ENCODE measurements around the gene ORC2.

ORC2 gene

DNA sequence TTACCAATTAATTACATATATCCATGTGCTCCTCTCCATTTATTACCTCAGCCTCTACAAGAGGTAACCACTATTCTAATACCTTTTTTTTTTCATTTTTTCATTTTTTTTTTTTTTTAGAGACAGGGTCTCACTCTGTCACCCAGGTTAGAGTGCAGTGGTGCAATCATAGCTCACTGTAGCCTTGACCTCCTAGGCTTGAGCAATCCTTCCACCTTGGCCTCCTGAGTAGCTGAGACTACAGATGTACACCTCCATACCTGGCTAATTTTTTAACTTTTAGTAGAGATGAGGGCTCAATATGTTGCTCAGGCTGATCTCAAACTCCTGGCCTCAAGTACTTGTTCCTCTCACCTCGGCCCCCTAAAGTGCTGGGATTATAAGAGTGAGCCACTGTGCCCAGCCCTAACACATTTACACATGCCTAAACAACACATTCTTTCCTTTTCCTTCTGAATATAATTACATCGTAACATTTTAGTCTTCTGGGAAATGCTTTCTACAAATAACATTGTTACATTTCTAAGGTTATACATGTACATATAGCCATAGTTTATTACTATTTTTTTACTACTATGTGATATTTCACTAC, 85.1 kb downstream of the ORC2 start:
- TF ChIP-seq, protein P1, sequence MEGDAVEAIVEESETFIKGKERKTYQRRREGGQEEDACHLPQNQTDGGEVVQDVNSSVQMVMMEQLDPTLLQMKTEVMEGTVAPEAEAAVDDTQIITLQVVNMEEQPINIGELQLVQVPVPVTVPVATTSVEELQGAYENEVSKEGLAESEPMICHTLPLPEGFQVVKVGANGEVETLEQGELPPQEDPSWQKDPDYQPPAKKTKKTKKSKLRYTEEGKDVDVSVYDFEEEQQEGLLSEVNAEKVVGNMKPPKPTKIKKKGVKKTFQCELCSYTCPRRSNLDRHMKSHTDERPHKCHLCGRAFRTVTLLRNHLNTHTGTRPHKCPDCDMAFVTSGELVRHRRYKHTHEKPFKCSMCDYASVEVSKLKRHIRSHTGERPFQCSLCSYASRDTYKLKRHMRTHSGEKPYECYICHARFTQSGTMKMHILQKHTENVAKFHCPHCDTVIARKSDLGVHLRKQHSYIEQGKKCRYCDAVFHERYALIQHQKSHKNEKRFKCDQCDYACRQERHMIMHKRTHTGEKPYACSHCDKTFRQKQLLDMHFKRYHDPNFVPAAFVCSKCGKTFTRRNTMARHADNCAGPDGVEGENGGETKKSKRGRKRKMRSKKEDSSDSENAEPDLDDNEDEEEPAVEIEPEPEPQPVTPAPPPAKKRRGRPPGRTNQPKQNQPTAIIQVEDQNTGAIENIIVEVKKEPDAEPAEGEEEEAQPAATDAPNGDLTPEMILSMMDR (IDR thresholded peaks at IDR 0.05; ENCODE audit: low read depth, low read length, missing control alignments): no peak
- in situ Hi-C loops (cut with HindIII; ENCODE audit: low pct_ligation_motif_present, low sequenced_read_pairs): no loop called here
- Histone ChIP-seq H3K27me3 (replicated peaks) (no peaks in the 10 kb centered on the region), H3K36me3 (replicated peaks) (peaks cover 41% of the 10 kb centered on the region), H3K27ac (no peak overlapping the region), H3K4me3 (ENCODE audit: low read depth, low read length) (no peak overlapping the region)
- DNase-seq: no peak

DNA sequence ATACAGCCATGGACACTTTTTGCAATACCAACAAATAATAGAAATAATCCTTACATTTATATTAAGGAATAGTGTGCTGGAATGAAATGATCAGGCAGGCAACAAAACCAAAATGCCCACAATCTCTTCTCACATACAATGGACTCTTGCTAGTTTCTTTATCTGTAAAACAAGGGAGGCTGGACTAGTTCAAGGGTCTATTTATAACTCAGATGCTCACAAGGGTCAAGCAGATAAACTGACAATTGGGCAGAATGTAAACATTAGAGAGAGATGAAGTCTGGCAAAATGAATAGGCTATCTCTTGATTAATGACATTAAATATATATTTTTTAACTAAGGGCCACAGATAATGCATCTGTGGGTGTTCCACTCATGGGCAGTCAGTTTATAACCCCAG, 86.0 kb downstream of the ORC2 start:
- Histone ChIP-seq H3K27me3 (replicated peaks) (no peaks in the 10 kb centered on the region), H3K27ac (no peak overlapping the region), H3K36me3 (replicated peaks) (peaks cover 41% of the 10 kb centered on the region), H3K4me3 (ENCODE audit: low read depth, low read length) (no peak overlapping the region)
- in situ Hi-C loops (cut with HindIII; ENCODE audit: low pct_ligation_motif_present, low sequenced_read_pairs): no loop called here
- DNase-seq: no peak
- TF ChIP-seq, protein P1 (IDR thresholded peaks at IDR 0.05; ENCODE audit: low read depth, low read length, missing control alignments): no peak

DNA sequence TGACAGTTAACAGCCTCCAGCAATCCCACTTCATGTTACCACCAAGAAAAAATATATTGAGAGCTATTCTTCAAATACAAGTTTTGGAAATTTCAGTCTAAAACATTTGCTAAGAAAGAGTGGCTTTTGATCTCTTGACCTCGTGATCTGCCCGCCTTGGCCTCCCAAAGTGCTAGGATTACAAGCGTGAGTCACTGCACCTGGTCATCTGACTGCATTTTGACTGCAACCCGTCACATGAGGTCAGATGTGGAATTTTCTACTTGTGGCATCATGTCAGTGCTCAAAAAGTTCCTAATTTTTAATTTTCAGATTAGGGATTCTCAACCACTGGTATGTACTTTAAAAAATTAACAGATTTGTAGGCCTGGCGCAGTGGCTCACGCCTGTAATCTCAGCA, 89.9 kb downstream of the ORC2 start:
- H3K27me3 ChIP-seq (replicated peaks): no peaks in the 10 kb centered on the region
- in situ Hi-C loops (cut with HindIII; ENCODE audit: low pct_ligation_motif_present, low sequenced_read_pairs): no loop called here
- H3K27ac ChIP-seq: no peak overlapping the region
- TF ChIP-seq, protein P1 (IDR thresholded peaks at IDR 0.05; ENCODE audit: low read depth, low read length, missing control alignments): no peak
- peaks cover 17% of the 10 kb centered on the region for H3K36me3 ChIP-seq (replicated peaks)
- no peak overlapping the region for H3K4me3 ChIP-seq (ENCODE audit: low read depth, low read length)
- no peak for DNase-seq

DNA sequence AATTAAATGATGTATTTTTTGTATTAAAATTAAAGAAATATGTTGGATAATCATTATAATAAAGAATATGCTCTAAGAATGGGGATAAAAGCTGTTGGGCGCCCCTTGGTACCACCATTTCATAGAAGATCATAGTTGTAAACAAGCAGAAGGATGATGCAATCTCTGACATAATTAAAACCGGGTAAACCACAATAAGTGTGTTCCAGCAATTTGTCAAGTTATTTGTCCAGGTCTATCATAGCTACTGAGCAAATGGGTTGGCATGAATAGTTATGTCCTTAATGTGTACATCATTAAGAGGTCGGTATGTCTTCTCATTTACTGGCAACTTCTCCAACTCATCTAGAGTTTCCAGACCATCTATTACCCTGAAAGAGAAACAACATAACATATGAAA, 92.3 kb downstream of the ORC2 start:
- Histone ChIP-seq H3K36me3 (replicated peaks) (peaks cover 6% of the 10 kb centered on the region), H3K27ac (no peak overlapping the region), H3K4me3 (ENCODE audit: low read depth, low read length) (no peak overlapping the region), H3K27me3 (replicated peaks) (no peaks in the 10 kb centered on the region)
- TF ChIP-seq, protein P1 (IDR thresholded peaks at IDR 0.05; ENCODE audit: low read depth, low read length, missing control alignments): no peak
- DNase-seq: no peak
- in situ Hi-C loops (cut with HindIII; ENCODE audit: low pct_ligation_motif_present, low sequenced_read_pairs): no loop called here

DNA sequence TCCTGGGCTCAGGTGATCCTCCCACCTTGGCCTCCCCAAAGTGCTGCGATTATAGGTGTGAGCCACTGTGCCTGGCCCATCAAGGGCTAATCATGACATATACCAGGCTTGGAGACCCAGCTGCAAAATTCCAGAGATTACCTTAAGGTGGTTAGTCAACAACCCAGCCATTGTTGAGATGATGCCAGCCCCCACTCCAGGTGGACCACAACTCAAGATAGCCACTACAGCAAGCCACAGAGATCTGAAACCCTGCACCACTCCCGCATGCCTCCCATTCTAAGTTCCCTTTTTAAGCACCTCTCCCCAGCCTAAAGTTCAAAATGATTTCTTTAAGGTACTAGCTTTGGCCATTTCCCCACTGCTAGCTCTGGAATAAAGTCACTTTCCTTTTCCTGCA, 94.4 kb downstream of the ORC2 start:
- Histone ChIP-seq H3K27ac (no peak overlapping the region), H3K27me3 (replicated peaks) (no peaks in the 10 kb centered on the region), H3K4me3 (ENCODE audit: low read depth, low read length) (no peak overlapping the region), H3K36me3 (replicated peaks) (peaks cover 4% of the 10 kb centered on the region)
- in situ Hi-C loops (cut with HindIII; ENCODE audit: low pct_ligation_motif_present, low sequenced_read_pairs): no loop called here
- TF ChIP-seq, protein P1 (IDR thresholded peaks at IDR 0.05; ENCODE audit: low read depth, low read length, missing control alignments): no peak
- DNase-seq: no peak
